Measurements from ENCODE around the gene ENOX1. TPM values are rescaled to one million over a fixed set of nuclear protein-coding genes. Genes with fewer than 3 reads are reported as not detected.

Gene ENOX1
- total and polyA plus RNA-seq, 7 donors: 0.23 to 20.2 (median 11.1) TPM

GRCh38 chr13:43375797-43376465 is 410.8 kb downstream of the ENOX1 start:
- WGBS, 2 donors: 71 to 75% methylated on average over 2 of the region's 2 CpGs
- H3K4me3 ChIP-seq: no peak overlapping the region
- no peak for DNase-seq
- intact Hi-C loops (cut with DNase I): no loop called here
- H3K27me3 ChIP-seq: no peaks in the 10 kb centered on the region
- H3K27ac ChIP-seq: no peak overlapping the region
- peaks cover 0 to 3% (median 0%) of the 10 kb centered on the region in 4 donors for H3K9me3 ChIP-seq
- H3K36me3 ChIP-seq: no peaks in the 10 kb centered on the region
- peaks cover 0 to 46% (median 35%) of the 10 kb centered on the region in 4 donors for H3K4me1 ChIP-seq
- no peak for TF ChIP-seq EP300 (IDR thresholded peaks at IDR 0.05)
- TF ChIP-seq POLR2AphosphoS5 (IDR thresholded peaks at IDR 0.05): no peak
- TF ChIP-seq POLR2A (IDR thresholded peaks at IDR 0.05): no peak
- no peak for TF ChIP-seq CTCF (IDR thresholded peaks at IDR 0.05)

- peaks cover 0 to 46% (median 38%) of the 10 kb centered on the region in 4 donors for H3K4me1 ChIP-seq
These were observed 412.2 kb downstream of the ENOX1 start for GRCh38 chr13:43374621-43375020.

GRCh38 chr13:43373400-43373799 is 413.4 kb downstream of the ENOX1 start:
- Histone ChIP-seq H3K9me3 (no peaks in the 10 kb centered on the region), H3K4me3 (no peak overlapping the region), H3K36me3 (no peaks in the 10 kb centered on the region), H3K27me3 (no peaks in the 10 kb centered on the region), H3K4me1 (peaks cover 0 to 48% (median 40%) of the 10 kb centered on the region in 4 donors), H3K27ac (peak overlapping the region in 2 of 4 donors; percentile 30 to 44)
- intact Hi-C loops (cut with DNase I): no loop called here
- TF ChIP-seq POLR2A (IDR thresholded peaks at IDR 0.05): no peak
- DNase-seq: no peak
- WGBS, 2 donors: 75 to 87% methylated on average over 4 of the region's 4 CpGs

More at GRCh38 chr13:43374621-43375020, 412.2 kb downstream of the ENOX1 start:
- Histone ChIP-seq H3K36me3 (no peaks in the 10 kb centered on the region), H3K27ac (no peak overlapping the region), H3K9me3 (peaks cover 0 to 1% (median 0%) of the 10 kb centered on the region in 4 donors), H3K4me3 (no peak overlapping the region), H3K27me3 (no peaks in the 10 kb centered on the region)
- no peak for TF ChIP-seq POLR2A (IDR thresholded peaks at IDR 0.05)
- TF ChIP-seq CTCF (IDR thresholded peaks at IDR 0.05): no peak
- TF ChIP-seq POLR2AphosphoS5 (IDR thresholded peaks at IDR 0.05): no peak
- no peak for TF ChIP-seq EP300 (IDR thresholded peaks at IDR 0.05)
- no peak for DNase-seq
- WGBS, 2 donors: 39 to 66% methylated on average over 1 of the region's 1 CpG
- intact Hi-C loops (cut with DNase I): no loop called here

GRCh38 chr13:43370842-43371241 is 415.9 kb downstream of the ENOX1 start:
- Histone ChIP-seq H3K36me3 (no peaks in the 10 kb centered on the region), H3K4me3 (no peak overlapping the region), H3K4me1 (peaks cover 0 to 59% (median 47%) of the 10 kb centered on the region in 4 donors), H3K9me3 (no peaks in the 10 kb centered on the region), H3K27ac (peak overlapping the region in 3 of 4 donors; percentile 24 to 38 (median 35)), H3K27me3 (no peaks in the 10 kb centered on the region)
- DNase-seq: no peak
- intact Hi-C loops (cut with DNase I): no loop called here
- TF ChIP-seq POLR2AphosphoS5 (IDR thresholded peaks at IDR 0.05): no peak
- TF ChIP-seq EP300 (IDR thresholded peaks at IDR 0.05): no peak
- TF ChIP-seq CTCF (IDR thresholded peaks at IDR 0.05): no peak
- no peak for TF ChIP-seq POLR2A (IDR thresholded peaks at IDR 0.05)
- 93 to 98% methylated on average over 6 of the region's 6 CpGs for WGBS, 2 donors

GRCh38 chr13:43369319-43369718 is 417.5 kb downstream of the ENOX1 start:
- no peak for DNase-seq
- intact Hi-C loops (cut with DNase I): loop anchor here (5.0 kb wide), 1 partner anchor 418 kb away; the partner anchor contains the start of gene ENOX1
- Histone ChIP-seq H3K27ac (no peak overlapping the region), H3K4me1 (peaks cover 0 to 68% (median 54%) of the 10 kb centered on the region in 4 donors), H3K4me3 (no peak overlapping the region), H3K36me3 (no peaks in the 10 kb centered on the region), H3K27me3 (no peaks in the 10 kb centered on the region), H3K9me3 (no peaks in the 10 kb centered on the region)
- TF ChIP-seq CTCF (IDR thresholded peaks at IDR 0.05) (no peak), EP300 (IDR thresholded peaks at IDR 0.05) (no peak)
- WGBS, 2 donors: 70 to 85% methylated on average over 4 of the region's 4 CpGs
